Upper lobe of right lung (tissue), 1 donor: ENCODE measurements around the gene TIPARP. TPM values are rescaled to one million over a fixed set of nuclear protein-coding genes. Genes with fewer than 3 reads are reported as not detected.
"Not testable (repeated sequence)": the region's sequence is repeated elsewhere in the genome, so short reads cannot be mapped to it uniquely, and the experiment has no call there.

Source experiments
- ATAC-seq: fragments of 200-7000 bp; cut with Tn5 transposase; one replicate; pipeline ENCODE4 v1.9.1; 2020; ENCODE audit warnings: mild to moderate bottlenecking, moderate library complexity
- DNase-seq: peaks from one replicate; pipeline ENCODE4 v3.0.0-alpha.2; 2020
- H3K27ac ChIP-seq: fragments of 200-600 bp; one replicate; pipeline ENCODE4 v1.8.0; 2022
- H3K27me3 ChIP-seq: fragments of 200-600 bp; one replicate; pipeline ENCODE4 v1.8.0; 2022; ENCODE audit warnings: mild to moderate bottlenecking
- H3K36me3 ChIP-seq: fragments of 200-600 bp; one replicate; pipeline ENCODE4 v1.8.0; 2022
- H3K4me1 ChIP-seq: fragments of 200-600 bp; one replicate; pipeline ENCODE4 v1.8.0; 2022
- H3K4me3 ChIP-seq: fragments of 200-600 bp; one replicate; pipeline ENCODE4 v1.8.0; 2022; ENCODE audit warnings: mild to moderate bottlenecking
- H3K9me3 ChIP-seq: fragments of 200-600 bp; one replicate; pipeline ENCODE4 v1.8.0; 2022
- intact Hi-C: fragments of 100-400 bp; cut with DNase I; formaldehyde crosslinking; loops from one replicate; pipeline ENCODE4 v1.11.0; 2022
- total RNA-seq: library from RNA; stranded (reverse); fragmentation: NEBNext Ultra II Directional; extraction: Animal tissue kit (Norgen Biotek cat#: 25700); gene quantifications from one replicate; pipeline ENCODE4 v1.2.1, GENCODE V29; 2021
- TF ChIP-seq, protein P1 (sequence below): fragments of 200-600 bp; IDR thresholded peaks from one replicate; pipeline ENCODE4 v1.8.0; 2022; ENCODE audit warnings: antibody characterized with exemption
- donor health status: DM: no; HTN: yes; CAD: no; lungs with severe emphysema.

TIPARP gene
- total RNA-seq, 1 donor from 2014 or later = 56.9 TPM

- H3K27me3 ChIP-seq = no peaks in the 10 kb centered on the region
- no peaks in the 10 kb centered on the region for H3K9me3 ChIP-seq
- intact Hi-C loops = no loop called here
- H3K36me3 ChIP-seq = no peaks in the 10 kb centered on the region
- no peak for DNase-seq
- no peak overlapping the region for H3K4me3 ChIP-seq
- TF ChIP-seq, protein P1, sequence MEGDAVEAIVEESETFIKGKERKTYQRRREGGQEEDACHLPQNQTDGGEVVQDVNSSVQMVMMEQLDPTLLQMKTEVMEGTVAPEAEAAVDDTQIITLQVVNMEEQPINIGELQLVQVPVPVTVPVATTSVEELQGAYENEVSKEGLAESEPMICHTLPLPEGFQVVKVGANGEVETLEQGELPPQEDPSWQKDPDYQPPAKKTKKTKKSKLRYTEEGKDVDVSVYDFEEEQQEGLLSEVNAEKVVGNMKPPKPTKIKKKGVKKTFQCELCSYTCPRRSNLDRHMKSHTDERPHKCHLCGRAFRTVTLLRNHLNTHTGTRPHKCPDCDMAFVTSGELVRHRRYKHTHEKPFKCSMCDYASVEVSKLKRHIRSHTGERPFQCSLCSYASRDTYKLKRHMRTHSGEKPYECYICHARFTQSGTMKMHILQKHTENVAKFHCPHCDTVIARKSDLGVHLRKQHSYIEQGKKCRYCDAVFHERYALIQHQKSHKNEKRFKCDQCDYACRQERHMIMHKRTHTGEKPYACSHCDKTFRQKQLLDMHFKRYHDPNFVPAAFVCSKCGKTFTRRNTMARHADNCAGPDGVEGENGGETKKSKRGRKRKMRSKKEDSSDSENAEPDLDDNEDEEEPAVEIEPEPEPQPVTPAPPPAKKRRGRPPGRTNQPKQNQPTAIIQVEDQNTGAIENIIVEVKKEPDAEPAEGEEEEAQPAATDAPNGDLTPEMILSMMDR = no peak
- ATAC-seq = no peak
- H3K4me1 ChIP-seq = no peaks in the 10 kb centered on the region
- H3K27ac ChIP-seq = no peak overlapping the region
These were observed 61.1 kb downstream of the TIPARP start for GRCh38 chr3:156735471-156735870.

- H3K36me3 ChIP-seq, ATAC-seq, H3K27me3 ChIP-seq, DNase-seq, H3K27ac ChIP-seq, H3K9me3 ChIP-seq, intact Hi-C loops, H3K4me3 ChIP-seq, H3K4me1 ChIP-seq: not testable (repeated sequence)
These were observed 62.7 kb downstream of the TIPARP start for GRCh38 chr3:156737049-156737448.

DNA sequence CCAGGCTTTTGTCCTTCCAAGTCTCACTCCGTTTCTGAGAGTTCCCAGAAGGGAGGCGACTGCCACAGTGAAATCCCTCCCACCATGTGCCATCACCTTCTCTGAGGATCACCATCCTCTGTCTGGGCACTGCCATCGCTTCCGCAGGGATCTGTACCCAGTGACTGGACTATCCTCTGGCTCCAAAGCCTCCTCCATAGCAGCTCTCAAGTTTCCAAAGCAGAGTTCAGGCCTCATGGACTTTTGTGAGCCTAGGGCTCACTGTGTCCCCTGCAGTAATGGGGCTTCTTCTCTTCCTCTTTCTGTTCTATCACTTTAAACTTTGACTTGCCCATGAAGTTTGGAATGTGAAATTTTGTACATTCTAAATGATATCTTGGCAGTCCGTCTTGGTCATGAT is 63.9 kb downstream of the TIPARP start:
- no peak overlapping the region for H3K4me3 ChIP-seq
- DNase-seq (no peak), ATAC-seq (no peak)
- intact Hi-C loops = no loop called here
- no peaks in the 10 kb centered on the region for H3K9me3 ChIP-seq
- TF ChIP-seq, protein P1 = no peak
- H3K36me3 ChIP-seq = no peaks in the 10 kb centered on the region
- H3K27me3 ChIP-seq = no peaks in the 10 kb centered on the region
- no peaks in the 10 kb centered on the region for H3K4me1 ChIP-seq
- H3K27ac ChIP-seq = no peak overlapping the region

DNA sequence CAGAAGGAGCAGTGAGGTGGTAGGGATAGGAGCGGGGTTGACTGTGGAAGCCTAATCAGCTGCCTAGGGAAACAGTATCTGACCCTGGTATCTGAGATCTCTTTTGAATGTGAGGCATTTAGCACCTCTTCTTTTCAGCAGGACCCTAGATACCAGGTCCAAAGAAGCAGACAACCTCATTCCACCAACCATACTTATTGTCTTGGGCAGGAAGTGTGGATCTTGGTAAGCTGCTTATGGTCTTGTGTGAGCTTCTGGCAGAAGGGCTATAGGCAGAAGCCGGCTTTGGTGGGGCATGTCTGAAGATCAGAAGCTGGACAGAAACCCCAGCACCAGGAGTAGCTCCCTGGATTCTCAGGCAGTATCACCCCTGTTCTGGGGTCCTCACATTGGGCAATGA is 65.6 kb downstream of the TIPARP start:
- Histone ChIP-seq H3K36me3 (no peaks in the 10 kb centered on the region), H3K4me1 (no peaks in the 10 kb centered on the region), H3K27ac (no peak overlapping the region), H3K4me3 (no peak overlapping the region), H3K9me3 (no peaks in the 10 kb centered on the region), H3K27me3 (no peaks in the 10 kb centered on the region)
- TF ChIP-seq, protein P1 = no peak
- DNase-seq = no peak
- intact Hi-C loops = no loop called here
- no peak for ATAC-seq

GRCh38 chr3:156740581-156740980 is 66.2 kb downstream of the TIPARP start:
- H3K27ac ChIP-seq, H3K4me3 ChIP-seq, H3K4me1 ChIP-seq, H3K27me3 ChIP-seq, H3K36me3 ChIP-seq, ATAC-seq, H3K9me3 ChIP-seq, DNase-seq, intact Hi-C loops: not testable (repeated sequence)

GRCh38 chr3:156741935-156742334 is 67.5 kb downstream of the TIPARP start:
- H3K9me3 ChIP-seq = no peaks in the 10 kb centered on the region
- DNase-seq = no peak
- no peaks in the 10 kb centered on the region for H3K4me1 ChIP-seq
- H3K27me3 ChIP-seq = no peaks in the 10 kb centered on the region
- H3K36me3 ChIP-seq = no peaks in the 10 kb centered on the region
- intact Hi-C loops = no loop called here
- TF ChIP-seq, protein P1 = no peak
- no peak overlapping the region for H3K27ac ChIP-seq
- no peak overlapping the region for H3K4me3 ChIP-seq
- no peak for ATAC-seq

GRCh38 chr3:156742401-156742800 is 68.0 kb downstream of the TIPARP start:
- no peaks in the 10 kb centered on the region for H3K27me3 ChIP-seq
- H3K4me3 ChIP-seq = no peak overlapping the region
- TF ChIP-seq, protein P1 = no peak
- no peaks in the 10 kb centered on the region for H3K36me3 ChIP-seq
- no peak overlapping the region for H3K27ac ChIP-seq
- DNase-seq = no peak
- no peaks in the 10 kb centered on the region for H3K9me3 ChIP-seq
- no peaks in the 10 kb centered on the region for H3K4me1 ChIP-seq
- intact Hi-C loops = no loop called here
- no peak for ATAC-seq
